H1 (cell line): ENCODE results near the gene SIRT6. TPM values are rescaled to one million over a fixed set of nuclear protein-coding genes. Genes with fewer than 3 reads are reported as not detected.

ENCODE experiments used
- NRF1 ChIP-seq: IDR thresholded peaks from 2 replicates; pipeline ENCODE4 v1.6.1; 2011; ENCODE audit warnings: mild to moderate bottlenecking, low read depth, low read length, improper control_type of control experiment
- SIN3A ChIP-seq, 2 experiments: IDR thresholded peaks in 1 of 2; conservative IDR thresholded peaks in 1 of 2; 2 replicates each; pipeline ENCODE4 v1.6.1; 2011 to 2012; ENCODE audit warnings: low read length in 2 of 2, improper control_type of control experiment in 1 of 2, low read depth in 1 of 2, mild to moderate bottlenecking in 1 of 2
- polyA plus RNA-seq, 7 experiments: library from polyadenylated mRNA; depleted of rRNA in 3 of 7; stranded (reverse) in 5 of 7; unstranded in 2 of 7; fragments of >200 nt in 5 of 7; fragments of 200-250 nt in 2 of 7; gene quantifications; 1 replicate in 5 of 7; 2 replicates in 1 of 7; 4 replicates in 1 of 7; pipeline versions ENCODE4 v1.2.1 to v1.2.3, GENCODE V29; 2011 to 2013; ENCODE audit warnings: missing spikeins in 2 of 7, mixed read lengths in 2 of 7
- total RNA-seq: library from RNA; stranded (reverse); fragmentation: NEBNext Ultra II Directional; extraction: Animal tissue kit (Norgen Biotek cat#: 25700); gene quantifications from 2 replicates; pipeline ENCODE4 v1.2.1, GENCODE V29; 2021

SIRT6 gene
- total and polyA plus RNA-seq, 2 of the 8 experiments (the other 6 are each of a cell fraction or from before 2014, with no cell fraction given), result 25.2 to 27.0 TPM

GRCh38 chr19:4184718-4185352, 2.5 kb upstream of the SIRT6 start (continued):
- no peak for TF ChIP-seq NRF1
- no peak for TF ChIP-seq SIN3A (conservative IDR thresholded peaks at IDR 0.05 in 1 of 2, IDR thresholded peaks at IDR 0.05 in 1 of 2; ENCODE audit: low read depth in 1 of 2, low read length in 2 of 2)
